ENCODE results near the gene TOLLIP.
"Not testable (repeated sequence)": the region's sequence is repeated elsewhere in the genome, so short reads cannot be mapped to it uniquely, and the experiment has no call there.

TOLLIP gene

DNA sequence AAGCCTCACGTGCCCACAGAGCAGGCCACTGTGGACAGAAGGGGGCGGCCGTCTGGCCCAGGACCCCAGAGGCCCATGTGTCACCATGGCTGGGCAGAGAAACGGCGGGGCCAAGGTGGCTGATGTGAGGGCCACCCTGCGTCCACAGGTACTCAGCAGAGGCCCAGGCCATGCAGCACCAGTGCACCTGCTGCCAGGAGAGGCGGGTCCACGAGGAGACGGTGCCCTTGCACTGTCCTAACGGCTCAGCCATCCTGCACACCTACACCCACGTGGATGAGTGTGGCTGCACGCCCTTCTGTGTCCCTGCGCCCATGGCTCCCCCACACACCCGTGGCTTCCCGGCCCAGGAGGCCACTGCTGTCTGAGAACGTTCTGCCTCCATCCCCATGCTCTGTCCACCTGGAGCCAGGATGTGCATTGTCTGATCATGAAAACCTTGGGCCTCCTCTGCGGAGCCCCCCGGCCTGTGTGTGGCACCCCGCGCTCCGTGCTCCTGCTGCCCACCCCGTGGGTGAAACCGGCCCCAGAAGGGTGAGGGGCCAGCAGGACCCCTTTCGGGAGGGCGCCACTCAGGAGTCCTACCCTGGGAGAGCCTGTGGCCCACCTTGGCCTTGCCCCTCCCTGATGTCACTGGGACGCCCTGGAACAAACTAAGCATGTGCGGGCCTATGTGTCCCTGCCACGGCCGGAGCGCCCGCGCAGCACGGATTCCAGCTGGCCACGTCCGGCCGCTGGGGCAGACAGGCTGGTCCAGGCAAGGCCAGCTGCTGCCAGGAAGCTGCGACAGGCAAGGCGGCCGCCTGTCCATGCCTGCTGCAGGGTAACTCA, 48.0 kb downstream of the TOLLIP start:
- no peak for DNase-seq

DNA sequence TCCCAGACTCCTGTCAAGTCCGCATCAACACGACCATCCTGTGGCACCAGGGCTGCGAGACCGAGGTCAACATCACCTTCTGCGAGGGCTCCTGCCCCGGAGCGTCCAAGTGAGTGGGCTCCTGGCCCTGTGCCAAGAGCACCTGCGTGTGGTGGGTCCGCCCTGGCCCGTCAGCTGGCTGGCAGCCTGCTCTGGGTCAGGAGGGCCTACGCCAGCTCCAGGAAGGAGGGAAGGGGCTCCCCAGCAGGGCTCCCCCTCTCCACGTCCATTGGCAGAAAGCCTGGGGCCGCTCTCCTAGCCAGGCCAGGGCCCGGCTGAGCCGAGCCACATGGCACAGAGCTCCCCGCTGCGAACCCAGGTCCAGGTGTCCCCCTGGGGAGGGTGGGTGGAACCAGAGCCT, 48.8 kb downstream of the TOLLIP start:
- DNase-seq = no peak

DNA sequence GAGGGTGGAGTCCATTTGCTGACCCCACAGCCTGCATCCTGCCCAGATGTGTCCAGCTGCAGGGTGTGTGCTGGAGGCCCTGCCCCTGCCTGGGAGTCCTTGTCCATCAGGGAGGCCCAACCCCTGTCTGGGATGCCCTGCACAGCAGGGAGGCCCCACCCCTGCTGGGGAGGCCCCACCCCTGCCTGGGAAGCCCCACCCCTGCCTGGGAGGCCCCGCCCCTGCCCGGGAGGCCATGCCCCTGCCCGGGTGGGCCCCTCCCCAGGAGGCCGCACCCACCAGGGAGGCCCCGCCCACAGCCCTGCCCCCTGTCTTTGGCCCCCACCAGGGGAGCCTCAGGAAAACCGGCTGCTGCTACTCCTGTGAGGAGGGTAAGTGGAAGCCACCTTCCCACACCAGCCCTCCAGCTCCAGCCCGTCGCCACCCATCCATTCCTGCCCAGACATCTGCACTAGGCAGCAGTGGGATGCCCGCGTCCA, 49.4 kb downstream of the TOLLIP start:
- peak; percentile 57 for DNase-seq

DNA sequence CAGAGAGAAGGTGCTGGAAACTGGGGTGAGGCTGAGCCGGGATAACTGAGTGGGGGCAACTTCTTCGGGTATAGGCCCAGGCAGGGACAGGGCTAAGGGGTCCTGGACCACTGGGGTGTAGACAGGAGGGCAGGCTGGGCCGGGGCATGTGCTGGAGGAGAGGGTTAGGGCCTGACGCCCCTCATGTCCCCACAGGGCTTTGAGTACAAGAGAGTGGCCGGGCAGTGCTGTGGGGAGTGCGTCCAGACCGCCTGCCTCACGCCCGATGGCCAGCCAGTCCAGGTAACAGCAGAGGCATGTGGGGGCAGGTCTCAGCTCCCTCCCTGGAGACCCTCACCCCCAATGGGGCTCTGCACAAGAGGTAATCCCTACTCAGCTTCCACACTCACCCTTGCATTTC, 49.9 kb downstream of the TOLLIP start:
- DNase-seq = no peak

DNA sequence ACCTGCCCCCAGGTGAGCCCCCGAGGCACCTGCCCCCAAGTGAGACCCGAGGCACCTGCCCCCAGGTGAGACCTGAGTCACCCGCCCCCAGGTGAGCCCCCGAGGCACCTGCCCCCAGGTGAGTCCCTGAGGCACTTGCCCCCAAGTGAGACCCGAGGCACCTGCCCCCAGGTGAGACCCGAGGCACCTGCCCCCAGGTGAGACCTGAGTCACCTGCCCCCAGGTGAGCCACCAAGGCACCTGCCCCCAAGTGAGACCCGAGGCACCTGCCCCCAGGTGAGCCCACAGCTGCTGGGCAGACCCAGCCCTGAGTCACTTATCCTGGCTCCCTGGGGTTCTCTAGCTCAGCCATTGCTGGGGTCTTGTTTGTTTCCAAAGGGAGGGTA, 50.4 kb downstream of the TOLLIP start:
- no peak for DNase-seq

DNA sequence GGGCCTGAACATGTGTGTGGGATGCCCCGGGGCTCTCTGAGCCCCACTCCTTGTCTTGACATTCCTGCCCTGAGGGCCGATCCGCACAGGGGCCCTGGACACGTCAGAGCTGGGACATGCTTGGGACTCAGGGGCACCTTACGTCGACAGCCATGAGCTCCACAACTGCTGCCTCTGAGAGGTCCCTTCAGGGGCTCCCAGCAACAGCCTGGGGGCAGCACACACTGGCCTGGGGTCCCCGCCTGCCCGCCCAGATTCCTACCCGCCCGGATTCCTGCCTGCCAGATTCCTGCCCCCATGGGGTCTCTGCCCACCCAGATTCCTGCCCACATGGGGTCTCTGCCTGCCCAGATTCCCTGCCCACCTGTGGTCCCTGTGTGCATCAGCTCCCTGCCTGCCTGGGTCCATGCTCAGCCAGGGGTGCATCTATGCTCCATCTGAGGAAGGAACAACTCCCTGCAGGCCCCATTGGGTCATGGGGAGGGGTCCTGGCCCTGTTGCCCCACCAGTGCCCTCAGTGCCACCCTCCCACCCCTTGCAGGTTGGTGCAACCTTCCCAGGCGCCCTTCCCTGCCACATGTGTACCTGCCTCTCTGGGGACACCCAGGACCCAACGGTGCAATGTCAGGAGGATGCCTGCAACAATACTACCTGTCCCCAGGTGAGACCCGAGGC, 50.9 kb downstream of the TOLLIP start:
- no peak for DNase-seq

DNA sequence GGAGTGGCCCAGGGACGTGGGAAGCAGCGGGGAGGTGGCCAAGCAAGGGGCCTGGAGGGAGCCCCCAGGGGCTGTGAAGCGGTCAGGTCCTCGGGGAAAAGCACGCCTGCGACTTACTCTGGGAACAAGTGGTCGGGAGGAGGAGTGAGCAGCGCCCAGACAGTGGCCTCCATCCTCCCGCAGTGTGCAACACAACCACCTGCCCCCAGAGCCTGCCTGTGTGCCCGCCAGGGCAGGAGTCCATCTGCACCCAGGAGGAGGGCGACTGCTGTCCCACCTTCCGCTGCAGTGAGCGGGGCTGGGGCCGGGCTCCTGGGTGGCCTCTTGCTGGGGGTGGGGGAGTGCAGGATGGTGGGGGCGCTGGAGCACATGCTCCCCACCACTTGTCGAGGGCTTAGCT, 51.5 kb downstream of the TOLLIP start:
- DNase-seq = no peak

DNA sequence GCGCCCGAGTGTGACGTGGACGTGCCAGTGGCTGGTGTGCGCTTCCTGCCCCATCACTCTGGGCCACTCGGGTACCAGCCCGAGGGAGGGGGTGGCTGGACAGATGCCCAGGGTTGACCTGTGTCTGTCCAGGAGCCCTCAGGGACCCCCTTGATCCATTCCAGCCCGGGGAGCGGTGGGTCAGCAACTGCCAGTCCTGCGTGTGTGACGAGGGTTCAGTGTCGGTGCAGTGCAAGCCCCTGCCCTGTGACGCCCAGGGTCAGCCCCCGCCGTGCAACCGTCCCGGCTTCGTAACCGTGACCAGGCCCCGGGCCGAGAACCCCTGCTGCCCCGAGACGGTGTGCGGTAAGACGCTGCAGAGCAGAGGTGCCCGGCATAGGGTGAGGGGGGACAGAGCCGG, 52.1 kb downstream of the TOLLIP start:
- no peak for DNase-seq

DNA sequence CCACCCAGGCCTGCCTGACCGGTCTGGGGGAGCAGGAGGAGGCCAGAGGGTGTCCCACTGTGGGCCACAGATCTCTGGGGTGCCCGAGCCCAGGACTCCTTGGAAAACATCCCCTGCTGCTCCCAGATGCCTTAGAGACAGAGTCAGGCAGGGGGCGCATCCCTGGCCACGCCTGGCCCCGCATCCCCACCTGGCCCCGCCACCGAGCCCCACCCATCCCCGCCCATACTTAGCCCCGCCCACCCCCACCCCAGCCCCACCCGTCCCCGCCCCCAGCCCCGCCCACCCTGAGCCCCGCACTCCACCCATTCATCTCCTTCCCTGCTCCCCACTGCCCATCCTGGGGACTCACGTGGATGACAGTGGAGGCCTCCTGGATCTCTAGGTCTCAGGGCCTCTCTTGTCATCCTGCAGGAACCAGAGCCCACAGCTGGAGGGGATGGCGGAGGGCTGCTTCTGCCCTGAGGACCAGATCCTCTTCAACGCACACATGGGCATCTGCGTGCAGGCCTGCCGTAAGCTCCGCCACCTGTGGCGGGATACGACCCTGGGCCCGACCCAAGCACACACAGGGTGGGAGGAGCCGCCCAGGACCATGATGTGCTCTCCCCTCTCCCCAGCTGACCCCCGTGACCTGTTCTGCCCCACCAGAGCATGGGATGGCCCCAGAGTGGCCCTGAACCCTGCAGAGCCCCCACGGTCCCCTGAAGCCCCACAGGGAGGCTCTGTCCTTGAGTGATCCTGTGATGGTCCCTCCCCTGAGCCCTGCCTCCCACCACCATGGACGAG, 53.0 kb downstream of the TOLLIP start:
- no peak for DNase-seq

DNA sequence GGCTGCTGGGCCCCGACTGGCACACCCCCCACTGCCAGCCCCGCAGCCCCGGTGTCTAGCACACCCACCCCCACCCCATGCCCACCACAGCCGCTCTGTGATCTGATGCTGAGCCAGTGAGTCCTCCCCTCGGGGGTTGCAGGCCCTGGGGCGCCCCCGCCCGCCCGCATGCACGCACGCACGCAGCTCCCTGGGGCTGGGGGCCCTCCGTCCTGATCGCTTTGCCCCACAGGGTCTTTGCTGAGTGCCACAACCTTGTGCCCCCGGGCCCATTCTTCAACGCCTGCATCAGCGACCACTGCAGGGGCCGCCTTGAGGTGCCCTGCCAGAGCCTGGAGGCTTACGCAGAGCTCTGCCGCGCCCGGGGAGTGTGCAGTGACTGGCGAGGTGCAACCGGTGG, 54.3 kb downstream of the TOLLIP start:
- no peak for DNase-seq

DNA sequence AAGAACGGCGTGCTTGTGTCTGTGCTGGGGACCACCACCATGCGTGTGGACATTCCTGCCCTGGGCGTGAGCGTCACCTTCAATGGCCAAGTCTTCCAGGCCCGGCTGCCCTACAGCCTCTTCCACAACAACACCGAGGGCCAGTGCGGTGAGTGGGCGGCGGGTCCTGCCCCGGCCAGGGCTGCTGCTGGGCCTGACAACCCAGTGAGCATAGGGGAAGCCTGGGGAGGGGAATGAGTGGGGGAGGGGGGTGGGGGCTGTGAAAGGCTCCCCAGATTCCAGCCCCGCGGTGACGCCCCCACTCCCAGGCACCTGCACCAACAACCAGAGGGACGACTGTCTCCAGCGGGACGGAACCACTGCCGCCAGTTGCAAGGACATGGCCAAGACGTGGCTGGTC, 54.7 kb downstream of the TOLLIP start:
- DNase-seq = no peak

DNA sequence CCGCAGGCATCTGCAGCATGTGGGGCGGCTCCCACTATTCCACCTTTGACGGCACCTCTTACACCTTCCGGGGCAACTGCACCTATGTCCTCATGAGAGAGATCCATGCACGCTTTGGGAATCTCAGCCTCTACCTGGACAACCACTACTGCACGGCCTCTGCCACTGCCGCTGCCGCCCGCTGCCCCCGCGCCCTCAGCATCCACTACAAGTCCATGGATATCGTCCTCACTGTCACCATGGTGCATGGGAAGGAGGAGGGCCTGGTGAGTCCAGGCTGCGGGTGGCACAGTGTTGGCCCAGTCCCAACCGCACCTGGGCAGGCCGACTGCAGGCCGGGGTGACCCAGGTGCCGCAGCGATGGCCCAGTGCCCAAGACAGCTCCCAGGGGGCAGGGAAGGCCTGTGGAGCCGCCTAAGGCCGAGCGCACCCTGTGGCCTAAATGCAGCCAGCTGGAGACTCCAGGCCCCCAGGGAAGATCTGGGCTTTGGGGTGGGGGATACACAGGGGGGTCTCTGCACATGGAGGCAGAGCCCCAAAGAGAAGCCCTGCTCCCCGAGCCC, 55.3 kb downstream of the TOLLIP start:
- no peak for DNase-seq

DNA sequence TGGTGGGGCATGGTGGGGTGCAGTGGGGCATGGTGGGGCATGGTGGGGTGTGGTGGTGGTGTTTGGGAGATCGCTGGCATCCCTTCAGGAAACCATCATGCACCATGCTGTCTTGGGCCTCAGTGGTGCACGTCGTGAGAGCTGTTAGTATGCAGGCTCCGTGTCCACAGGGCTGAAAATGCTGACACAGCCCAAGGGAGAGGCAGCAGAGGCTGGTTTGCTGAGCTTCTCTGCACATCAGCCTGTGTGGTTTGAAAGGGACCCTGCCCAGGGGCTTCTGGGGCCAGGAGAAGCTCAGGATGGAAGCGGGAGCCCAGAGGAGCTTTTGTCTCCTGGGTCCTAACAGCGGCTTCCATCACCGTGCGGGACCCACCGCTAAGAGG, 56.3 kb downstream of the TOLLIP start:
- DNase-seq = no peak

DNA sequence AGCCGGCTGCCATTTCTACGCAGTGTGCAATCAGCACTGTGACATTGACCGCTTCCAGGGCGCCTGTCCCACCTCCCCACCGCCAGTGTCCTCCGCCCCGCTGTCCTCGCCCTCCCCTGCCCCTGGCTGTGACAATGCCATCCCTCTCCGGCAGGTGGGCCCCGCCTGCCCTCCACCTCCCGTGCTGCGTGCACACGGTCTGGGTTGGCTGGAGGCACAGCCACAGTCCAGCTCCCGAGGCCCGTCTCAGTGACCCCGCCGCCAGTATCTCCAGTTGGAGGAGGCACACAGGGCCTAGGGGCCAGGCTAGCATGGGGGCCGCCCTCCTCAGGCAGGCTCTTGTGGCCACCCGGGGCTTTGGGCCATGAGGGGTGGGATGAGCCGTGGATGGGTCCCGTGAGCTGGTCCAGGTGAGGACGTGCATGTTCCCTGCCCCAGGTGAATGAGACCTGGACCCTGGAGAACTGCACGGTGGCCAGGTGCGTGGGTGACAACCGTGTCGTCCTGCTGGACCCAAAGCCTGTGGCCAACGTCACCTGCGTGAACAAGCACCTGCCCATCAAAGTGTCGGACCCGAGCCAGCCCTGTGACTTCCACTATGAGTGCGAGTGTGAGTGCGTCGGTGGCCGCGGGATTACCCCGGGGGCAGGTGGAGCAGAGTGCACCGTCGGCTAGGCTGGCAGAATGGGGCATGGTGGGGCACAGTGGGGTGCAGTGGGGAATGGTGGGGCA, 56.9 kb downstream of the TOLLIP start:
- DNase-seq = no peak

DNA sequence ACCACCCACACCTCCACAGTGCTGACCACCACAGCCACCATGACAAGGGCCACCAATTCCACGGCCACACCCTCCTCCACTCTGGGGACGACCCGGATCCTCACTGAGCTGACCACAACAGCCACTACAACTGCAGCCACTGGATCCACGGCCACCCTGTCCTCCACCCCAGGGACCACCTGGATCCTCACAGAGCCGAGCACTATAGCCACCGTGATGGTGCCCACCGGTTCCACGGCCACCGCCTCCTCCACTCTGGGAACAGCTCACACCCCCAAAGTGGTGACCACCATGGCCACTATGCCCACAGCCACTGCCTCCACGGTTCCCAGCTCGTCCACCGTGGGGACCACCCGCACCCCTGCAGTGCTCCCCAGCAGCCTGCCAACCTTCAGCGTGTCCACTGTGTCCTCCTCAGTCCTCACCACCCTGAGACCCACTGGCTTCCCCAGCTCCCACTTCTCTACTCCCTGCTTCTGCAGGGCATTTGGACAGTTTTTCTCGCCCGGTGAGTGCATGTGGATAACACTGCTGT, 58.1 kb downstream of the TOLLIP start:
- DNase-seq = no peak

DNA sequence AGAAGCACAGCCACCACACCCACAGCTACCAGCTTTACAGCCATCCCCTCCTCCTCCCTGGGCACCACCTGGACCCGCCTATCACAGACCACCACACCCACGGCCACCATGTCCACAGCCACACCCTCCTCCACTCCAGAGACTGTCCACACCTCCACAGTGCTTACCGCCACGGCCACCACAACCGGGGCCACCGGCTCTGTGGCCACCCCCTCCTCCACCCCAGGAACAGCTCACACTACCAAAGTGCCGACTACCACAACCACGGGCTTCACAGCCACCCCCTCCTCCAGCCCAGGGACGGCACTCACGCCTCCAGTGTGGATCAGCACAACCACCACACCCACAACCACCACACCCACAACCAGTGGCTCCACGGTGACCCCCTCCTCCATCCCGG, 59.0 kb downstream of the TOLLIP start:
- not testable (repeated sequence) for DNase-seq

DNA sequence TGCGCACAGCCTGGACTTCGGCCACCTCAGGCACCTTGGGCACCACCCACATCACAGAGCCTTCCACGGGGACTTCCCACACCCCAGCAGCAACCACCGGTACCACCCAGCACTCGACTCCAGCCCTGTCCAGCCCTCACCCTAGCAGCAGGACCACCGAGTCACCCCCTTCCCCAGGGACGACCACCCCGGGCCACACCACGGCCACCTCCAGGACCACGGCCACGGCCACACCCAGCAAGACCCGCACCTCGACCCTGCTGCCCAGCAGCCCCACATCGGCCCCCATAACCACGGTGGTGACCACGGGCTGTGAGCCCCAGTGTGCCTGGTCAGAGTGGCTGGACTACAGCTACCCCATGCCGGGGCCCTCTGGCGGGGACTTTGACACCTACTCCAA, 60.5 kb downstream of the TOLLIP start:
- not testable (repeated sequence) for DNase-seq

DNA sequence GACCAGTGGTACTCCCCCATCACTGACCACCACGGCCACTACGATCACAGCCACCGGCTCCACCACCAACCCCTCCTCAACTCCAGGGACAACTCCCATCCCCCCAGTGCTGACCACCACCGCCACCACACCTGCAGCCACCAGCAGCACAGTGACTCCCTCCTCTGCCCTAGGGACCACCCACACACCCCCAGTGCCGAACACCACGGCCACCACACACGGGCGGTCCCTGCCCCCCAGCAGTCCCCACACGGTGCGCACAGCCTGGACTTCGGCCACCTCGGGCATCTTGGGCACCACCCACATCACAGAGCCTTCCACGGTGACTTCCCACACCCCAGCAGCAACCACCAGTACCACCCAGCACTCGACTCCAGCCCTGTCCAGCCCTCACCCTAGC, 62.4 kb downstream of the TOLLIP start:
- not testable (repeated sequence) for DNase-seq

DNA sequence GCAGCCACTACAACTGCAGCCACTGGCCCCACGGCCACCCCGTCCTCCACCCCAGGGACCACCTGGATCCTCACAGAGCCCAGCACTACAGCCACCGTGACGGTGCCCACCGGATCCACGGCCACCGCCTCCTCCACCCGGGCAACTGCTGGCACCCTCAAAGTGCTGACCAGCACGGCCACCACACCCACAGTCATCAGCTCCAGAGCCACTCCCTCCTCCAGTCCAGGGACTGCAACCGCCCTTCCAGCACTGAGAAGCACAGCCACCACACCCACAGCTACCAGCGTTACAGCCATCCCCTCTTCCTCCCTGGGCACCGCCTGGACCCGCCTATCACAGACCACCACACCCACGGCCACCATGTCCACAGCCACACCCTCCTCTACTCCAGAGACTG, 63.1 kb downstream of the TOLLIP start:
- DNase-seq = not testable (repeated sequence)

DNA sequence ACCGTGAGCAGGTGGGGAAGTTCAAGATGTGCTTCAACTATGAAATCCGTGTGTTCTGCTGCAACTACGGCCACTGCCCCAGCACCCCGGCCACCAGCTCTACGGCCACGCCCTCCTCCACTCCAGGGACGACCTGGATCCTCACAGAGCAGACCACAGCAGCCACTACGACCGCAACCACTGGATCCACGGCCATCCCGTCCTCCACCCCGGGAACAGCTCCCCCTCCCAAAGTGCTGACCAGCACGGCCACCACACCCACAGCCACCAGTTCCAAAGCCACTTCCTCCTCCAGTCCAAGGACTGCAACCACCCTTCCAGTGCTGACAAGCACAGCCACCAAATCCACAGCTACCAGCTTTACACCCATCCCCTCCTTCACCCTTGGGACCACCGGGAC, 63.7 kb downstream of the TOLLIP start:
- not testable (repeated sequence) for DNase-seq

DNA sequence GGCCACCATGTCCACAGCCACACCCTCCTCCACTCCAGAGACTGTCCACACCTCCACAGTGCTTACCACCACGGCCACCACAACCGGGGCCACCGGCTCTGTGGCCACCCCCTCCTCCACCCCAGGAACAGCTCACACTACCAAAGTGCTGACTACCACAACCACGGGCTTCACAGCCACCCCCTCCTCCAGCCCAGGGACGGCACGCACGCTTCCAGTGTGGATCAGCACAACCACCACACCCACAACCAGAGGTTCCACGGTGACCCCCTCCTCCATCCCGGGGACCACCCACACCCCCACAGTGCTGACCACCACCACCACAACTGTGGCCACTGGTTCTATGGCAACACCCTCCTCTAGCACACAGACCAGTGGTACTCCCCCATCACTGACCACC, 64.9 kb downstream of the TOLLIP start:
- not testable (repeated sequence) for DNase-seq

DNA sequence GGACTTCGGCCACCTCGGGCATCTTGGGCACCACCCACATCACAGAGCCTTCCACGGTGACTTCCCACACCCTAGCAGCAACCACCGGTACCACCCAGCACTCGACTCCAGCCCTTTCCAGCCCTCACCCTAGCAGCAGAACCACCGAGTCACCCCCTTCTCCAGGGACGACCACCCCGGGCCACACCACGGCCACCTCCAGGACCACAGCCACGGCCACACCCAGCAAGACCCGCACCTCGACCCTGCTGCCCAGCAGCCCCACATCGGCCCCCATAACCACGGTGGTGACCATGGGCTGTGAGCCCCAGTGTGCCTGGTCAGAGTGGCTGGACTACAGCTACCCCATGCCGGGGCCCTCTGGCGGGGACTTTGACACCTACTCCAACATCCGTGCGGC, 65.9 kb downstream of the TOLLIP start:
- DNase-seq = not testable (repeated sequence)
